MM.1S (cell line): ENCODE results near the gene SF3B4.

ENCODE experiments used
- DNase-seq: peaks from one replicate; pipeline ENCODE4 v3.0.0-alpha.2; 2015
- H2AFZ ChIP-seq: fragments of 300-600 bp; sonication (generic); 2 replicates; pipeline ENCODE4 v1.6.0; 2016; ENCODE audit warnings: antibody characterized with exemption, low read length
- H3F3A ChIP-seq: fragments of 300-600 bp; sonication (generic); 2 replicates; pipeline ENCODE4 v1.6.1; 2016; ENCODE audit warnings: mild to moderate bottlenecking, antibody characterized with exemption, low read length, moderate library complexity, mixed read lengths; ENCODE audit not compliant: insufficient read depth
- H3K27ac ChIP-seq: fragments of 300-600 bp; sonication (generic); 2 replicates; pipeline ENCODE4 v1.5.1; 2016; ENCODE audit warnings: mild to moderate bottlenecking, low read length
- H3K27me3 ChIP-seq: fragments of 300-600 bp; sonication (generic); replicated peaks from 2 replicates; pipeline ENCODE4 v1.6.0; 2016; ENCODE audit warnings: low read length; ENCODE audit not compliant: insufficient read depth
- H3K36me3 ChIP-seq: fragments of 300-600 bp; sonication (generic); replicated peaks from 2 replicates; pipeline ENCODE4 v1.6.1; 2016; ENCODE audit warnings: mild to moderate bottlenecking, low read length, mixed read lengths; ENCODE audit not compliant: insufficient read depth
- H3K4me1 ChIP-seq: fragments of 300-600 bp; sonication (generic); 2 replicates; pipeline ENCODE4 v1.6.1; 2016; ENCODE audit warnings: low read length, mixed read lengths
- H3K4me2 ChIP-seq: fragments of 300-600 bp; sonication (generic); 2 replicates; pipeline ENCODE4 v1.6.0; 2016; ENCODE audit warnings: low read depth, low read length
- H3K4me3 ChIP-seq: fragments of 300-600 bp; sonication (generic); 2 replicates; pipeline ENCODE4 v1.5.1; 2016; ENCODE audit warnings: low read length, mixed read lengths
- H3K79me2 ChIP-seq: fragments of 300-600 bp; sonication (generic); 2 replicates; pipeline ENCODE4 v1.6.1; 2016; ENCODE audit warnings: mixed run types, low read length, mixed read lengths
- H3K9ac ChIP-seq: fragments of 300-600 bp; sonication (generic); 2 replicates; pipeline ENCODE4 v1.6.1; 2016; ENCODE audit warnings: low read length, mixed read lengths
- H3K9me2 ChIP-seq: fragments of 300-600 bp; sonication (generic); replicated peaks from 2 replicates; pipeline ENCODE4 v1.6.1; 2016; ENCODE audit warnings: mild to moderate bottlenecking, low read length, mixed read lengths; ENCODE audit not compliant: insufficient read depth
- H3K9me3 ChIP-seq: fragments of 300-600 bp; sonication (generic); replicated peaks from 2 replicates; pipeline ENCODE4 v1.6.1; 2016; ENCODE audit warnings: mild to moderate bottlenecking, low read length, mixed read lengths; ENCODE audit not compliant: insufficient read depth
- H4K20me1 ChIP-seq: fragments of 300-600 bp; sonication (generic); 2 replicates; pipeline ENCODE4 v1.6.1; 2016; ENCODE audit warnings: mild to moderate bottlenecking, low read length, moderate library complexity, mixed read lengths; ENCODE audit not compliant: insufficient read depth
- EZH2 ChIP-seq: fragments of 300-600 bp; sonication (generic); optimal IDR thresholded peaks from 2 replicates; pipeline ENCODE3; 2017; ENCODE audit warnings: low read depth, mild to moderate bottlenecking, antibody characterized with exemption, low read length, mixed read lengths
- EZH2phosphoT487 ChIP-seq: fragments of 300-600 bp; sonication (generic); IDR thresholded peaks from 2 replicates; pipeline ENCODE4 v1.6.1; 2018; ENCODE audit warnings: antibody characterized with exemption, low read length
- TF ChIP-seq, protein P1 (sequence below): fragments of 300-600 bp; sonication (generic); IDR thresholded peaks from 2 replicates; pipeline ENCODE4 v1.5.1; 2016; ENCODE audit warnings: antibody characterized with exemption, low read length, mixed read lengths

SF3B4 gene

DNA sequence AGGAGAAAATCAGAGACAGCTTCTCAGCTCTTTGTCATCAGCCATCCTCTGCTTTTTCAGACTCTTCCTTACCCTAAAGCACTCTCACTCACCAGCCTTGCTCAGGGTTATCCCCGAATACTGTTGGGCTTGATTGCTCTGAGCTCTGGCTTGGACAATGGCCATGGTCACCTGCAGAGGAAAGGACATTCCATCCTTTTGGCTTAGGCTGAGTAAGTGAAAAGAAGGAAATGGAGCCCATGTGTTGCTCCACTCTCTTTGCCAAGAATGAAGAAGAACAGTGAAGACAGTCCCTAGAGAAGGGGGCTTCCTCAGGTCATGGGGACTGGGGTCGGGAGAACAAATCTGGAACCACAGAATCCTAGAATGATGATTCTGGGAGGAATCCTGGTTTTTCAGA lies 6.8 kb upstream of the SF3B4 start:
- Histone ChIP-seq H3K27me3 (no peaks in the 10 kb centered on the region), H3K4me3 (no peak overlapping the region), H4K20me1 (no peaks in the 10 kb centered on the region), H2AFZ (no peak overlapping the region), H3K36me3 (no peaks in the 10 kb centered on the region), H3K9ac (no peak overlapping the region), H3K9me3 (no peaks in the 10 kb centered on the region), H3F3A (peaks cover 19% of the 10 kb centered on the region), H3K4me1 (peaks cover 40% of the 10 kb centered on the region), H3K79me2 (no peaks in the 10 kb centered on the region), H3K27ac (no peak overlapping the region), H3K9me2 (no peaks in the 10 kb centered on the region), H3K4me2 (no peak overlapping the region)
- TF ChIP-seq, protein P1, sequence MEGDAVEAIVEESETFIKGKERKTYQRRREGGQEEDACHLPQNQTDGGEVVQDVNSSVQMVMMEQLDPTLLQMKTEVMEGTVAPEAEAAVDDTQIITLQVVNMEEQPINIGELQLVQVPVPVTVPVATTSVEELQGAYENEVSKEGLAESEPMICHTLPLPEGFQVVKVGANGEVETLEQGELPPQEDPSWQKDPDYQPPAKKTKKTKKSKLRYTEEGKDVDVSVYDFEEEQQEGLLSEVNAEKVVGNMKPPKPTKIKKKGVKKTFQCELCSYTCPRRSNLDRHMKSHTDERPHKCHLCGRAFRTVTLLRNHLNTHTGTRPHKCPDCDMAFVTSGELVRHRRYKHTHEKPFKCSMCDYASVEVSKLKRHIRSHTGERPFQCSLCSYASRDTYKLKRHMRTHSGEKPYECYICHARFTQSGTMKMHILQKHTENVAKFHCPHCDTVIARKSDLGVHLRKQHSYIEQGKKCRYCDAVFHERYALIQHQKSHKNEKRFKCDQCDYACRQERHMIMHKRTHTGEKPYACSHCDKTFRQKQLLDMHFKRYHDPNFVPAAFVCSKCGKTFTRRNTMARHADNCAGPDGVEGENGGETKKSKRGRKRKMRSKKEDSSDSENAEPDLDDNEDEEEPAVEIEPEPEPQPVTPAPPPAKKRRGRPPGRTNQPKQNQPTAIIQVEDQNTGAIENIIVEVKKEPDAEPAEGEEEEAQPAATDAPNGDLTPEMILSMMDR: no peak
- TF ChIP-seq EZH2phosphoT487 (no peak), EZH2 (no peak)
- no peak for DNase-seq

- Histone ChIP-seq H3K4me3 (no peak overlapping the region), H3K4me1 (peaks cover 35% of the 10 kb centered on the region), H3K9me2 (no peaks in the 10 kb centered on the region), H3K4me2 (no peak overlapping the region), H3K79me2 (no peaks in the 10 kb centered on the region), H3K9ac (no peak overlapping the region), H3F3A (peaks cover 19% of the 10 kb centered on the region), H2AFZ (no peak overlapping the region), H3K27ac (no peak overlapping the region), H3K36me3 (no peaks in the 10 kb centered on the region), H4K20me1 (no peaks in the 10 kb centered on the region), H3K27me3 (no peaks in the 10 kb centered on the region), H3K9me3 (no peaks in the 10 kb centered on the region)
- no peak for TF ChIP-seq EZH2
- TF ChIP-seq, protein P1: no peak
- TF ChIP-seq EZH2phosphoT487: no peak
- no peak for DNase-seq
Observed at GRCh38 chr1:149933208-149933607, 5.6 kb upstream of the SF3B4 start.

DNA sequence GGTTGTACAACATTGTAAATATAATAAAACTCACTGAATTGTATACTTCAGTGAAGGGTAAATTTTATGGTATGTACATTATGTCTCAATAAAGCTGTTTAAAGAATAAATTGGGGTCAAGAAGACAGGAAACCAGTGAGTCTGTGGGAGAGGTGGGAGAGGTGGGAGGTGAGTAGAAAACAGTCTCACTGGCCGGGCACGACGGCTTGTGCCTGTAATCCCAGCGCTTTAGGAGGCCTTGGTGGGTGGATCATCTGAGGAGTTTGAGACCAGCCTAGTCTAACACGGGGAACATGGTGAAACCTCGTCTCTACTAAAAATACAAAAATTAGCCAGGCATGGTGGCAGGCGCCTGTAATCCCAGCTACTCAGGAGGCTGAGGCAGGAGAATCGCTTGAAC lies 4.9 kb upstream of the SF3B4 start:
- H3K4me3 ChIP-seq: no peak overlapping the region
- H3K79me2 ChIP-seq: peaks cover 2% of the 10 kb centered on the region
- no peaks in the 10 kb centered on the region for H3K36me3 ChIP-seq
- no peak for TF ChIP-seq EZH2phosphoT487
- no peak for TF ChIP-seq EZH2
- TF ChIP-seq, protein P1: no peak
- H4K20me1 ChIP-seq: no peaks in the 10 kb centered on the region
- H2AFZ ChIP-seq: no peak overlapping the region
- peaks cover 29% of the 10 kb centered on the region for H3K4me1 ChIP-seq
- no peak for DNase-seq
- H3K9me2 ChIP-seq: no peaks in the 10 kb centered on the region
- H3K9ac ChIP-seq: no peak overlapping the region
- no peaks in the 10 kb centered on the region for H3K9me3 ChIP-seq
- peaks cover 18% of the 10 kb centered on the region for H3F3A ChIP-seq
- no peak overlapping the region for H3K27ac ChIP-seq
- H3K27me3 ChIP-seq: no peaks in the 10 kb centered on the region
- H3K4me2 ChIP-seq: no peak overlapping the region
